ENCODE data around the gene DCST2. TPM values are rescaled to one million over a fixed set of nuclear protein-coding genes. Genes with fewer than 3 reads are reported as not detected.
A peak's percentile ranks its signal among the peaks of the same experiment; 100 is the strongest.
"Not testable (repeated sequence)": the region's sequence is repeated elsewhere in the genome, so short reads cannot be mapped to it uniquely, and the experiment has no call there.

DCST2 gene
- total and polyA plus RNA-seq, 9 donors, result 0.17 to 1.4 (median 1.1) TPM; not detected in 1

DNA sequence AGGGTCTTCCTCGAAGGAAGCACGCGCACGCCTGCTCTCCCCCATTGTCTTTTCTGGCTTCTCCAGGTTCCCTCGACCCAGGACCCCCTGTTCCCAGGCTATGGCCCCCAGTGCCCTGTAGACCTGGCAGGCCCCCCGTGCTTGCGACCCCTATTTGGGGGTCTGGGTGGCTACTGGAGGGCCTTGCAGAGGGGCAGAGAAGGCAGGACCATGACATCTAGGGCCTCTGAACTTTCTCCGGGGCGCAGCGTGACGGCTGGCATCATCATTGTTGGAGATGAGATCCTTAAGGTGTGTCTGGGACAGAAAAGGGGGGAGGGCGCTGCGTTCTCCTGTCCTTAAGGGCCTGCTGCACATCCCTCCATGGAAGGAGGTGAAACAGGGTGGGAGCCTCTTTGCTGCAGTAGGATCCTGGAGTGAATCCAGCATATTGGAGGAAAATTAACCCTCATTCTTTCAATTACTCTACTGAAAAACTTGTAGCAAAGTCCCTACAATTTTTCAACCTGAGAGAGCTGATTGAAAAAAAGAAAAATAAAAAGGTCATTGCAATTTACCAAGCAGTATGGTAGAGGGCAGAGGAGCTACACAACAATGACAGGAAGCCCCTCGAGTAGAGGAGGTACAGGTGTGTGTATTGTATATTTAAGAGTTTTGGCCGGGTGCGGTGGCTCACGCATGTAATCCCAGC lies 49.7 kb downstream of the DCST2 start:
- no peaks in the 10 kb centered on the region for H3K36me3 ChIP-seq
- WGBS, 3 donors, result 10 to 14% (median 13%) methylated on average over 17 of the region's 17 CpGs
- no peak overlapping the region for H3K27ac ChIP-seq
- TF ChIP-seq EP300 (IDR thresholded peaks at IDR 0.05) (no peak), POLR2A (IDR thresholded peaks at IDR 0.05) (no peak)
- TF ChIP-seq, protein P1, sequence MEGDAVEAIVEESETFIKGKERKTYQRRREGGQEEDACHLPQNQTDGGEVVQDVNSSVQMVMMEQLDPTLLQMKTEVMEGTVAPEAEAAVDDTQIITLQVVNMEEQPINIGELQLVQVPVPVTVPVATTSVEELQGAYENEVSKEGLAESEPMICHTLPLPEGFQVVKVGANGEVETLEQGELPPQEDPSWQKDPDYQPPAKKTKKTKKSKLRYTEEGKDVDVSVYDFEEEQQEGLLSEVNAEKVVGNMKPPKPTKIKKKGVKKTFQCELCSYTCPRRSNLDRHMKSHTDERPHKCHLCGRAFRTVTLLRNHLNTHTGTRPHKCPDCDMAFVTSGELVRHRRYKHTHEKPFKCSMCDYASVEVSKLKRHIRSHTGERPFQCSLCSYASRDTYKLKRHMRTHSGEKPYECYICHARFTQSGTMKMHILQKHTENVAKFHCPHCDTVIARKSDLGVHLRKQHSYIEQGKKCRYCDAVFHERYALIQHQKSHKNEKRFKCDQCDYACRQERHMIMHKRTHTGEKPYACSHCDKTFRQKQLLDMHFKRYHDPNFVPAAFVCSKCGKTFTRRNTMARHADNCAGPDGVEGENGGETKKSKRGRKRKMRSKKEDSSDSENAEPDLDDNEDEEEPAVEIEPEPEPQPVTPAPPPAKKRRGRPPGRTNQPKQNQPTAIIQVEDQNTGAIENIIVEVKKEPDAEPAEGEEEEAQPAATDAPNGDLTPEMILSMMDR (IDR thresholded peaks at IDR 0.05), result no peak
- H3K27me3 ChIP-seq, result no peaks in the 10 kb centered on the region
- peak overlapping the region; percentile 50 for H3K4me3 ChIP-seq
- intact Hi-C loops (cut with DNase I), result no loop called here
- H3K4me1 ChIP-seq (ENCODE audit: insufficient read depth), result peaks cover 3% of the 10 kb centered on the region
- no peak for DNase-seq
- H3K9me3 ChIP-seq, result no peaks in the 10 kb centered on the region

GRCh38 chr1:154982897-154983648 lies 50.5 kb downstream of the DCST2 start, which contains the start of gene FLAD1:
Gene FLAD1, plus strand, starts transcription at chr1:154983344. Its CDS starts 351 bp downstream, at chr1:154983695.
- H3K27ac ChIP-seq, result peak within 1 kb of the TSS in 1 of 2 donors; percentile 28

DNA sequence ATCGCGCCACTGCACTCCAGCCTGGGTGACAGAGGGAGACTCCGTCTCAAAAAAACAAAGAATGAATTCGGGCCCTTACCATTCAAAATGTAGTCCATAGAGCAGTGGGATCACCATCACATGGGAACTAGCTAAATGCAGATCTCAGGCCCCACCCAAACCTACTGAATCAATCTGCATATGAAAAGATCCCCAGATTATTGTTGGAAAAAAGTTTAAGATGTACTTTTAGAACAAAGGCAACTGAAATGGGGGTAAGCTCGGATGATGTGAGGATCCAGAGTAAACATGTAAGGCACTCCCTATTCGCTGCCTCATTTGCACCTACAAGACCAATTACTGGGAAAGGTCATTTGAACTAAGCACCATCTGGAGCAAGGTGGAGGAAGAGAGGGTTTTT lies 51.2 kb downstream of the DCST2 start:
- no peak overlapping the region for H3K27ac ChIP-seq
- no peak for DNase-seq
- H3K4me1 ChIP-seq (ENCODE audit: insufficient read depth), result peaks cover 3% of the 10 kb centered on the region
- H3K9me3 ChIP-seq, result no peaks in the 10 kb centered on the region
- intact Hi-C loops (cut with DNase I), result no loop called here
- WGBS, 3 donors, result 61 to 68% (median 62%) methylated on average over 6 of the region's 6 CpGs
- H3K27me3 ChIP-seq, result no peaks in the 10 kb centered on the region
- no peaks in the 10 kb centered on the region for H3K36me3 ChIP-seq
- no peak overlapping the region for H3K4me3 ChIP-seq
- TF ChIP-seq, protein P1 (IDR thresholded peaks at IDR 0.05), result no peak
- TF ChIP-seq EP300 (IDR thresholded peaks at IDR 0.05) (no peak), POLR2A (IDR thresholded peaks at IDR 0.05) (no peak)

More at GRCh38 chr1:154982897-154983648, 50.5 kb downstream of the DCST2 start, which contains the start of gene FLAD1:
- H3K4me3 ChIP-seq, result peak within 1 kb of the TSS; percentile 50
- TF ChIP-seq EP300 (IDR thresholded peaks at IDR 0.05), result no peak
- peak; percentile 27 for TF ChIP-seq POLR2A (IDR thresholded peaks at IDR 0.05)
- TF ChIP-seq, protein P1 (IDR thresholded peaks at IDR 0.05), result no peak
- 0% methylated on average over 26 of the region's 26 CpGs for WGBS, 3 donors
- no peaks in the 10 kb centered on the region for H3K36me3 ChIP-seq
- peak; percentile 92 to 98 (median 94) for DNase-seq
- no peaks in the 10 kb centered on the region for H3K9me3 ChIP-seq
- intact Hi-C loops (cut with DNase I), result no loop called here
- peaks cover 3% of the 10 kb centered on the region for H3K4me1 ChIP-seq (ENCODE audit: insufficient read depth)
- H3K27me3 ChIP-seq, result no peaks in the 10 kb centered on the region

DNA sequence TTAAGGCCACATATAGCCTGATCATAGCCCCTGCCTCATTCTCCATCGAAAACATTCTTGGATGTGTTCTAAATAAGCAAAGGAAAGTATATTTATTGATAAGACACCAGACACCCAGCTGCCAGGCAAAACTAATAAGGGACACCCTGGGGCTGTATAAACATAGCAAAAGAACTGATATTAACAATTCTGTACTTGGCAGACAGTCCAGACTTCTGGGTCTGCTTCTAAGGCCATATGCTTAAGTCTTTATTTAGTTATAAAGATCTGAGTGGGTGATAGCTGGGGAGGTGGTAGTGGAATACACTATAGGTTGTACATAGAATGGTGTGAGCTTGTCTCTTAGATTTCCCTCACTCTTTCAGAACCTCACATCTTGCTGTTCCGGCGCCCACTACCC lies 55.2 kb downstream of the DCST2 start:
- Histone ChIP-seq H3K27me3 (no peaks in the 10 kb centered on the region), H3K27ac (no peak overlapping the region), H3K36me3 (no peaks in the 10 kb centered on the region), H3K4me1 (ENCODE audit: insufficient read depth) (peaks cover 2% of the 10 kb centered on the region), H3K9me3 (no peaks in the 10 kb centered on the region), H3K4me3 (no peak overlapping the region)
- 88 to 94% (median 89%) methylated on average over 3 of the region's 3 CpGs for WGBS, 3 donors
- intact Hi-C loops (cut with DNase I), result no loop called here
- no peak for DNase-seq
- TF ChIP-seq POLR2A (IDR thresholded peaks at IDR 0.05) (no peak), EP300 (IDR thresholded peaks at IDR 0.05) (no peak)
- TF ChIP-seq, protein P1 (IDR thresholded peaks at IDR 0.05), result no peak

DNA sequence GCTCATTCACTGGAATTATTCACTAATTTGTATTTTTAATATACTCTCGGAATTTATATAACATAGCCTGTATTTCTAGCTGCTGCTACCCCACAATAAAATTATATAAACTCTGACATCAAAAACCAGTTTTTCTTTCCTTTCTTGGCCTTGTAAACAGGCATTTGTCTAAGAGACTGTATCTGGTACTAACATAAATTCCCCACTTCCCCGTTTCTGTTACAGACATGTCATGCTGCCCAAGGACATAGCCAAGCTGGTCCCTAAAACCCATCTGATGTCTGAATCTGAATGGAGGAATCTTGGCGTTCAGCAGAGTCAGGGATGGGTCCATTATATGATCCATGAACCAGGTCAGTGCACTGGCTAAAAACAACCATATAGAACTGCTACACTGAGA lies 55.8 kb downstream of the DCST2 start:
- H3K27ac ChIP-seq; H3K36me3 ChIP-seq; H3K4me3 ChIP-seq; H3K4me1 ChIP-seq (ENCODE audit: insufficient read depth); intact Hi-C loops (cut with DNase I); H3K9me3 ChIP-seq; DNase-seq; H3K27me3 ChIP-seq: not testable (repeated sequence)
- 68 to 74% (median 69%) methylated on average over 3 of the region's 3 CpGs for WGBS, 3 donors
